Left renal pelvis (tissue), 4 donors: ENCODE results near the gene CDK2. TPM values are rescaled to one million over a fixed set of nuclear protein-coding genes. Genes with fewer than 3 reads are reported as not detected.

Experiments used
- DNase-seq, 4 donors: peaks; one replicate each; pipeline ENCODE4 v3.0.0-alpha.2; 2013; ENCODE audit warnings: low read depth in 4 of 4, low spot score in 3 of 4
- polyA plus RNA-seq, 4 donors: library from polyadenylated mRNA; unstranded; fragments of 120-200 nt; gene quantifications; one replicate each; pipeline ENCODE4 v1.2.1, GENCODE V29; 2013; ENCODE audit not compliant: insufficient read length in 4 of 4

Gene CDK2
- polyA plus RNA-seq, 4 donors: 58.8 to 71.5 (median 66.9) TPM

GRCh38 chr12:56007564-56008559, 41.2 kb downstream of the CDK2 start:
- no peak for DNase-seq

- DNase-seq: no peak
Measured at GRCh38 chr12:56010111-56010570, 43.5 kb downstream of the CDK2 start.

- no peak for DNase-seq
Measured at GRCh38 chr12:56011509-56012090, 45.0 kb downstream of the CDK2 start.

- no peak for DNase-seq
Measured at GRCh38 chr12:56013482-56013881, 46.9 kb downstream of the CDK2 start.

- DNase-seq: no peak
Measured at GRCh38 chr12:56014205-56014604, 47.6 kb downstream of the CDK2 start.

GRCh38 chr12:56017181-56017580, 50.6 kb downstream of the CDK2 start:
- DNase-seq: no peak

GRCh38 chr12:56018356-56018755, 51.7 kb downstream of the CDK2 start:
- no peak for DNase-seq

- no peak for DNase-seq
Measured at GRCh38 chr12:56020423-56021184, 54.0 kb downstream of the CDK2 start, which contains the start of gene IKZF4. IKZF4 (plus strand) TSS chr12:56021043; CDS start chr12:56021494, 451 bp downstream.

- DNase-seq: no peak
Measured at GRCh38 chr12:56021889-56022497, 55.4 kb downstream of the CDK2 start.

Other genes starting within 250 kb of the CDK2 start
- gene RDH5, start 246.4 kb upstream of the CDK2 start, polyA plus RNA-seq: 10 to 100 TPM in 3 of 4 donors, 1 to 10 TPM in 1; 8.4 to 38.2 (median 21.1) TPM
- gene CD63, start 237.8 kb upstream of the CDK2 start, polyA plus RNA-seq: 100 to 1,000 TPM; 617 to 773 (median 715) TPM
- 10 to 100 TPM; 21.1 to 26.2 (median 23.8) TPM for gene GDF11, start 223.7 kb upstream of the CDK2 start, polyA plus RNA-seq
- 100 to 1,000 TPM; 101 to 141 (median 116) TPM for gene SARNP, start 149.1 kb upstream of the CDK2 start, polyA plus RNA-seq
- gene ORMDL2, start 148.8 kb upstream of the CDK2 start, polyA plus RNA-seq: 10 to 100 TPM; 17.7 to 35.6 (median 34.0) TPM
- 10 to 100 TPM; 31.7 to 43.6 (median 39.2) TPM for gene DNAJC14, start 137.2 kb upstream of the CDK2 start, polyA plus RNA-seq
- gene MMP19, start 123.9 kb upstream of the CDK2 start, polyA plus RNA-seq: 1 to 10 TPM in 3 of 4 donors, under 1 TPM in 1; 0.99 to 9.0 (median 1.1) TPM
- gene PYM1, start 38.9 kb upstream of the CDK2 start, polyA plus RNA-seq: 10 to 100 TPM; 28.1 to 39.1 (median 35.7) TPM
- gene DGKA, start 35.7 kb upstream of the CDK2 start, polyA plus RNA-seq: 10 to 100 TPM; 18.2 to 28.1 (median 23.5) TPM
- 1 to 10 TPM; 2.0 to 4.2 (median 3.2) TPM for gene PMEL, start 788 bp upstream of the CDK2 start, polyA plus RNA-seq
- gene RAB5B, start 7.2 kb downstream of the CDK2 start, polyA plus RNA-seq: 100 to 1,000 TPM; 140 to 172 (median 166) TPM
- 10 to 100 TPM; 34.7 to 50.6 (median 45.9) TPM for gene SUOX, start 30.4 kb downstream of the CDK2 start, polyA plus RNA-seq
- 10 to 100 TPM; 16.3 to 24.3 (median 17.7) TPM for gene IKZF4, start 54.2 kb downstream of the CDK2 start, polyA plus RNA-seq
- gene RPS26, start 75.1 kb downstream of the CDK2 start, polyA plus RNA-seq: 100 to 1,000 TPM in 3 of 4 donors, 10 to 100 TPM in 1; 92.7 to 593 (median 231) TPM
- 100 to 1,000 TPM in 1 of 4 donors, 10 to 100 TPM in 2, 1 to 10 TPM in 1; 6.8 to 103 (median 77.2) TPM for gene ERBB3, start 113.3 kb downstream of the CDK2 start, polyA plus RNA-seq
- gene PA2G4, start 137.7 kb downstream of the CDK2 start, polyA plus RNA-seq: 100 to 1,000 TPM; 104 to 166 (median 154) TPM
- 1,000 to 10,000 TPM; 4,554 to 5,864 (median 4,890) TPM for gene RPL41, start 149.8 kb downstream of the CDK2 start, polyA plus RNA-seq
- gene ZC3H10, start 151.4 kb downstream of the CDK2 start, polyA plus RNA-seq: 1 to 10 TPM; 4.7 to 6.5 (median 5.7) TPM
- 10 to 100 TPM; 66.2 to 79.3 (median 74.2) TPM for gene ESYT1, start 161.4 kb downstream of the CDK2 start, polyA plus RNA-seq
- 100 to 1,000 TPM; 138 to 185 (median 160) TPM for gene MYL6B, start 185.8 kb downstream of the CDK2 start, polyA plus RNA-seq
- gene MYL6, start 191.5 kb downstream of the CDK2 start, polyA plus RNA-seq: 1,000 to 10,000 TPM; 1,577 to 1,968 (median 1,895) TPM
- 100 to 1,000 TPM; 106 to 137 (median 129) TPM for gene SMARCC2, start 222.7 kb downstream of the CDK2 start, polyA plus RNA-seq